Hematopoietic multipotent progenitor cell treated with erythropoietin and hydrocortisone succinate and interleukin-3 and kit ligand, for 4 days (in vitro differentiated cells): ENCODE data around the gene MYRF.

ENCODE experiments used
- DNase-seq: peaks from one replicate; pipeline ENCODE4 v3.0.0-alpha.2; 2015

Gene MYRF

GRCh38 chr11:61742391-61742790 lies 10.0 kb upstream of the MYRF start:
- peak; percentile 58 for DNase-seq

- DNase-seq, result no peak
These were observed 8.8 kb upstream of the MYRF start for GRCh38 chr11:61743486-61744095.

- no peak for DNase-seq
These were observed 8.3 kb upstream of the MYRF start for GRCh38 chr11:61744181-61744580.

GRCh38 chr11:61744609-61745156 lies 7.8 kb upstream of the MYRF start:
- DNase-seq, result no peak

- no peak for DNase-seq
These were observed 6.5 kb upstream of the MYRF start for GRCh38 chr11:61745781-61746441.

GRCh38 chr11:61746442-61747191 lies 5.8 kb upstream of the MYRF start:
- DNase-seq, result no peak

GRCh38 chr11:61747192-61747966 lies 5.1 kb upstream of the MYRF start:
- peak; percentile 66 for DNase-seq

- no peak for DNase-seq
These were observed 4.5 kb upstream of the MYRF start for GRCh38 chr11:61747967-61748285.

- DNase-seq, result no peak
These were observed 2.7 kb upstream of the MYRF start for GRCh38 chr11:61749591-61750217.

GRCh38 chr11:61750631-61751273 lies 1.7 kb upstream of the MYRF start:
- no peak for DNase-seq

GRCh38 chr11:61751384-61751783 lies 1.1 kb upstream of the MYRF start:
- no peak for DNase-seq

GRCh38 chr11:61752925-61753521 lies 587 bp downstream of the MYRF start:
- no peak for DNase-seq

GRCh38 chr11:61753672-61754071 lies 1.2 kb downstream of the MYRF start:
- DNase-seq, result no peak

- DNase-seq, result peak; percentile 53
These were observed 2.4 kb downstream of the MYRF start for GRCh38 chr11:61754534-61755482.

GRCh38 chr11:61756147-61756451 lies 3.7 kb downstream of the MYRF start:
- DNase-seq, result no peak

GRCh38 chr11:61756452-61757212 lies 4.2 kb downstream of the MYRF start:
- DNase-seq, result peak; percentile 16

GRCh38 chr11:61757213-61757862 lies 4.9 kb downstream of the MYRF start:
- DNase-seq, result no peak

GRCh38 chr11:61760946-61761345 lies 8.5 kb downstream of the MYRF start:
- no peak for DNase-seq

- no peak for DNase-seq
These were observed 9.2 kb downstream of the MYRF start for GRCh38 chr11:61761440-61762222.
